IPS-20b (cell line): ENCODE data around the gene FES.
"Not testable (repeated sequence)": the region's sequence is repeated elsewhere in the genome, so short reads cannot be mapped to it uniquely, and the experiment has no call there.

Experiments
- H3K27ac ChIP-seq: one replicate; pipeline ENCODE4 v1.5.1; 2013; ENCODE audit warnings: low read length
- H3K27me3 ChIP-seq: 2 replicates; pipeline ENCODE4 v1.6.1; 2013; ENCODE audit warnings: mild to moderate bottlenecking, low read length, inconsistent platforms; ENCODE audit not compliant: insufficient read depth
- H3K36me3 ChIP-seq: 2 replicates; pipeline ENCODE4 v1.6.1; 2013; ENCODE audit warnings: low read depth, mild to moderate bottlenecking, inconsistent platforms, low read length, moderate library complexity; ENCODE audit not compliant: insufficient read depth
- H3K4me1 ChIP-seq: 2 replicates; pipeline ENCODE4 v1.6.1; 2013; ENCODE audit warnings: mild to moderate bottlenecking, control low read depth, inconsistent platforms, low read length, moderate library complexity; ENCODE audit not compliant: insufficient read depth
- H3K4me3 ChIP-seq: 2 replicates; pipeline ENCODE4 v1.5.1; 2013; ENCODE audit warnings: mild to moderate bottlenecking, low read length, inconsistent platforms
- H3K9ac ChIP-seq: 2 replicates; pipeline ENCODE4 v1.6.1; 2013; ENCODE audit warnings: low read depth, mild to moderate bottlenecking, inconsistent platforms, low read length, moderate library complexity
- H3K9me3 ChIP-seq: 2 replicates; pipeline ENCODE4 v1.6.1; 2013; ENCODE audit warnings: mild to moderate bottlenecking, low read depth, low read length, inconsistent platforms; ENCODE audit not compliant: insufficient read depth

Gene FES

DNA sequence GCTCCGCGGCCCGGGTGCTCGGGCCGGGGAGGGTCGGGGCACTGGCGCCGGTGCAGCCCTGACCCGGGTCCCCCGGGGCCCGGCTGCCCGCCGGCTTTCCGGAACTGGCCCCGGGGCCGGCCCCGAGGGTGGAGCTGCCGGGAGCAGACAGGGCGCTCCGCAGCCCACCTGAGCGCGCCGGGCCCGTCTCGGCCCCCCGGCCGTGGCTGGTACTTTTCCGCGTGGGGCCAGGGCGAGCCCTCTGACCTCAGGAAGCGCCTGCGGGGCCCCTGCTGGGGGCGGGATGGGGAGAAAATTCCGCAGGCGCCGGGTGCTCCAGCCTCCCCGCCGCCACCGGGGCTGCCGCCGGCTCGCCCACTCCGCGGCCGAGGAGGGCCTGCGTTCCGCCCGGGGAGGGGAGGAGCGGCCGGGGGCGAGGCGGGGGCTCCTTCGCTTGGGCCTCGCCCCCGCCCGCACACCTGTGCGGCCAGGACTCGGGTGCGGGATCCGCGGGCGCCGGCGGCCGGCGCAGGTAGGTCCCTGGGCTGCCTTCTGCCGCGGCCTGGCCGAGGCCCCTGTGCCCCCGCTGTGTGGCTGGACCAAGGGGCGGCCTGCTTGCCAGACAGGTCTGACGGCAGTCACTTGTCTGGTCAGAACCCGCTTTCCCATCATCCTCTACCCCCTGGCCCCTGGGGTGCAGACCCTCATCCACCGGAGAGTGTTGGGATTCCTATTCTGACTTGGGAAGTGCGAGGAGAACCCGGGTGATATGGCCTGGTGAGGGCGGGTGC lies 12.4 kb upstream of the FES start:
- no peaks in the 10 kb centered on the region for H3K9me3 ChIP-seq
- H3K27me3 ChIP-seq = no peaks in the 10 kb centered on the region
- H3K36me3 ChIP-seq = peaks cover 4% of the 10 kb centered on the region; the same call in 1 of the 2 replicates
- H3K27ac ChIP-seq = no peak overlapping the region
- H3K4me3 ChIP-seq = peak overlapping the region; percentile 70
- H3K9ac ChIP-seq = no peak overlapping the region
- H3K4me1 ChIP-seq = peaks cover 40% of the 10 kb centered on the region

DNA sequence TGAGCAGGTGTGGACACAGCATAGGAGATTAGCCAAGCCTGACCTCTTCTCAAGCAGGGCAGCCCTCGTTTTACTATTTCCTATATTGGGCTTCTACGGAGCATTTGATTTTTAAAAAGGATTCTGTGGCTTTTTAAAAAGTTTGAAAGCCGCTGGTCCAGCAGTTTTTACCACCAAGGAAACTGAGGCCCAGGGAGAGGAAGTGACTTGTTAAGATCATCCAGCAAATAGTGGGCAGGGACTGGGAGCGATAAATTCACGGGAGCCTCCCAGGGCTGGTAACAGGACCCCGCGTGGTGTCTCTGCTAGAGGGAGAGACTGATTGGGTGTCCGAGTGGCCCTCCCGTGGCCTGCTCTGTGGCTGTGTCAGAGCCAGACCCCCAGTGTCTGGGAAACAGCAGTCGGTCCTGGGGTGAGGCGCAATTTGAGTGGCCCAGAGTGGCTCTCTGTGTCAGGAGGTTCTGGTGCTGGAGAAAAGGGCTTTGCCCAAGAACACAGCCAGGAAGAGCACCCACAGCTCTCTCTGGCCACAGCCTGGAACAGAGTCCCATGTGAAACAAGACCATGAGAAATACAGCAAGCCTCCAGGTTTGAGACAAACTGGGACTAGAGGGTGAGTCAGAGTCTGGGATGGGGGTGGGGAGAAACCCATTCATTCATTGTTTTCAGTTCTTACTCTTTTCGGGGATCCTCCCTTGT lies 11.7 kb upstream of the FES start:
- Histone ChIP-seq H3K27me3 (no peaks in the 10 kb centered on the region), H3K9ac (no peak overlapping the region), H3K9me3 (no peaks in the 10 kb centered on the region), H3K4me3 (peak overlapping the region; percentile 70), H3K4me1 (peaks cover 40% of the 10 kb centered on the region), H3K27ac (no peak overlapping the region), H3K36me3 (peaks cover 10% of the 10 kb centered on the region; the same call in 1 of the 2 replicates)

DNA sequence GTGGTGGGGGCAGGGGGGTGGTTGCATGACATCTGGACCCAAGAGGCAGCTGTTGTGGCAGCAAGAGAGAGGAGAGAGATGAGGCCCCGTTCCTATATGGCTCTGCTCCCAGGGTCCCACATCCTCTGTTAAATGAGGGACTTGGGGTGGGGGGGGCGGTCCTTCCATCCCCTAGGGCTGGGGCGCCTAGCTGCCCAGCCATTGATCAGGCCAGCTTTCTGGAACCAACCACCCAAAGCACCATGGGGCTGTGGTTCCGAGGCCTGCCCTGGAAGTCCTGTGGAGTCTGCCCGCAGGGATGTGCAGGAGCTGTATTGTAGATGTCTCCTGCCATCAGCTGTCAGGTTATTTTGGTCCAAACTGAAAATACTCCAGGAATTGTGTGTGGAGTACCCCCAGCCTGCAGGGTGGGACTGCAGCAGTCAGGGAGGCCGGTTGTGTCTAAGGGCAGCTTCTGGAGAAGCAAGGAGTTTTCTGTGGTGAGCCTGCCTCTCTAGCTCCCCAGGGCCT lies 10.8 kb upstream of the FES start:
- H3K27me3 ChIP-seq = no peaks in the 10 kb centered on the region
- H3K4me1 ChIP-seq = peaks cover 36% of the 10 kb centered on the region
- no peak overlapping the region for H3K27ac ChIP-seq
- H3K4me3 ChIP-seq = 0 out of 2 replicates have a peak overlapping the region, but pooled peaks have one; percentile 5
- H3K9ac ChIP-seq = peak overlapping the region; percentile 1; the same call in 1 of the 2 replicates
- peaks cover 14% of the 10 kb centered on the region; the same call in 1 of the 2 replicates for H3K36me3 ChIP-seq
- H3K9me3 ChIP-seq = no peaks in the 10 kb centered on the region

DNA sequence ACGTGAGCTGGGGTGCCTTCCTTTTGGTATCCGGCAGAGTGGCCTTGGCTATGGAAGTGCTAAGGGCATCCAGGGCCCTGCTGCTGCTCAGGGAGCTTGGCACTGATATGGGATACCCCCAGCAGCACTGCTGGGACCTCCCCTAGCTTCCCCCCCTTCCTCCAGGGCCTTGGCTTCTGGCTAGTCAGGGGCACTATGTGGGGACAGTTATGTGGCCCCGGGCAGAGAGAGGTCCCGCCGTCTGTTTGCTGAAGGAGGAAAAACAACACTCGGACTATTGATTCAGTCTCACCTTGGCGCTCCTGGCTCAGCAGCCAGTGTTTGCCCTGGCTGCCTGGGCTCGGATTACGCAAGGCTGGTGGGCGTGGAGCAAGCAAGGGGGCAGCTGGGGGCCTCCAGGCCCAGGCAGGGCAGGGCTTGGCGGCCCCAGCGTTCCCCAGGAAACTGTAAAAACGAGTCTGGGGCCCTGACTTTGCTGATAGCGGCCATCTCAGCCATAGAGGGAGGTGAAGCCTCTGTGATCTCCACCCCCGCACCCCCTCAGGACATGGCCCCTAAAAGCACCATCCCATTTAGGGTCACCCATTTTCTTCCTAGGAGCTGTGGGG lies 10.2 kb upstream of the FES start:
- H3K27ac ChIP-seq = no peak overlapping the region

DNA sequence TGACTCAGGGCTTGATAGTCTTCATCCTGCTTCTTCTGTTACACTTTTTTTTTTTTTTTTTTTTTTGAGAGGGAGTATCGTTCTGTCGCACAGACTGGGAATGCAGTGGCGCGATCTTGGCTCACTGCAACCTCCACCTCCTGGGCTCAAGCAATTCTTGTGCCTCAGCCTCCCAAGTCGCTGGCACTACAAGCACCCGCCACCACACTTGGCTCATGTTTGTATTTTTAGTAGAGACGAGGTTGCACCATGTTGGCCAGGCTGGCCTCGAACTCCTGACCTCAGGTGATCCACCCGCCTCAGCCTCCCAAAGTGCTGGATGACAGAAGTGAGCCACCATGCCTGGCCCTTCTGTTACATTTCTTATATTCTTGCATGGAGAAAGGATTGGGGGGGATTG lies 9.3 kb upstream of the FES start:
- H3K4me3 ChIP-seq, H3K27me3 ChIP-seq, H3K9ac ChIP-seq, H3K27ac ChIP-seq, H3K9me3 ChIP-seq: not testable (repeated sequence)
- H3K36me3 ChIP-seq = peaks cover 28% of the 10 kb centered on the region
- H3K4me1 ChIP-seq = peaks cover 22% of the 10 kb centered on the region

More for the DNA sequence above, 10.2 kb upstream of the FES start:
- peaks cover 19% of the 10 kb centered on the region for H3K36me3 ChIP-seq
- H3K9ac ChIP-seq = peak overlapping the region; percentile 1; the same call in 1 of the 2 replicates
- no peaks in the 10 kb centered on the region for H3K27me3 ChIP-seq
- 0 out of 2 replicates have a peak overlapping the region, but pooled peaks have one; percentile 5 for H3K4me3 ChIP-seq
- peaks cover 31% of the 10 kb centered on the region for H3K4me1 ChIP-seq
- H3K9me3 ChIP-seq = no peaks in the 10 kb centered on the region

DNA sequence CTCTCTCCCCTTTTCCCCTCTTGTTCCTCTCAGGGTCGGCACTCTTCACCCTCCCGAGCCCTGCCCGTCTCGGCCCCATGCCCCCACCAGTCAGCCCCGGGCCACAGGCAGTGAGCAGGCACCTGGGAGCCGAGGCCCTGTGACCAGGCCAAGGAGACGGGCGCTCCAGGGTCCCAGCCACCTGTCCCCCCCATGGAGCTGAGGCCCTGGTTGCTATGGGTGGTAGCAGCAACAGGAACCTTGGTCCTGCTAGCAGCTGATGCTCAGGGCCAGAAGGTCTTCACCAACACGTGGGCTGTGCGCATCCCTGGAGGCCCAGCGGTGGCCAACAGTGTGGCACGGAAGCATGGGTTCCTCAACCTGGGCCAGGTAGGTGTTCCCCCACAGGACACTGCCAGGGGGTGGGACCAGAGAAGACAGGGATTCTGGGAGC lies 8.7 kb upstream of the FES start:
- H3K4me1 ChIP-seq = peaks cover 19% of the 10 kb centered on the region
- peaks cover 34% of the 10 kb centered on the region for H3K36me3 ChIP-seq
- H3K9ac ChIP-seq = no peak overlapping the region
- H3K27me3 ChIP-seq = no peaks in the 10 kb centered on the region
- no peaks in the 10 kb centered on the region for H3K9me3 ChIP-seq
- H3K4me3 ChIP-seq = no peak overlapping the region
- H3K27ac ChIP-seq = no peak overlapping the region

DNA sequence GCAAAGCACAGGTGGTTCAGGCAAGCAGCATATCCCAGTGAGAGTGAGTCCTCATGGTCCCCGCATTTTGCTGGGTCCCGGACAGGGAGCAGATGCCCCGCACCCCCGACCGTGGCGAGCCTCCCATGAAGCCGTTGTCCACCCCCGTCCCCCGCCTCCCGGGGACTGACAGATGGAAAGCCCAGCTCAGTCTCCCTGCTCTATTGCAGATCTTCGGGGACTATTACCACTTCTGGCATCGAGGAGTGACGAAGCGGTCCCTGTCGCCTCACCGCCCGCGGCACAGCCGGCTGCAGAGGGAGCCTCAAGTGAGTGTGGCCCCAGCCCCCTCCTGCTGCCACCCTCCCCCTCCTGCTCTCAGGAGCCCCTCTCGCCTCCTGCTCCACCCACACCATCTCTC lies 8.3 kb upstream of the FES start:
- Histone ChIP-seq H3K27ac (no peak overlapping the region), H3K9me3 (no peaks in the 10 kb centered on the region), H3K36me3 (peaks cover 38% of the 10 kb centered on the region), H3K4me3 (no peak overlapping the region), H3K9ac (no peak overlapping the region), H3K27me3 (no peaks in the 10 kb centered on the region), H3K4me1 (peaks cover 19% of the 10 kb centered on the region)

DNA sequence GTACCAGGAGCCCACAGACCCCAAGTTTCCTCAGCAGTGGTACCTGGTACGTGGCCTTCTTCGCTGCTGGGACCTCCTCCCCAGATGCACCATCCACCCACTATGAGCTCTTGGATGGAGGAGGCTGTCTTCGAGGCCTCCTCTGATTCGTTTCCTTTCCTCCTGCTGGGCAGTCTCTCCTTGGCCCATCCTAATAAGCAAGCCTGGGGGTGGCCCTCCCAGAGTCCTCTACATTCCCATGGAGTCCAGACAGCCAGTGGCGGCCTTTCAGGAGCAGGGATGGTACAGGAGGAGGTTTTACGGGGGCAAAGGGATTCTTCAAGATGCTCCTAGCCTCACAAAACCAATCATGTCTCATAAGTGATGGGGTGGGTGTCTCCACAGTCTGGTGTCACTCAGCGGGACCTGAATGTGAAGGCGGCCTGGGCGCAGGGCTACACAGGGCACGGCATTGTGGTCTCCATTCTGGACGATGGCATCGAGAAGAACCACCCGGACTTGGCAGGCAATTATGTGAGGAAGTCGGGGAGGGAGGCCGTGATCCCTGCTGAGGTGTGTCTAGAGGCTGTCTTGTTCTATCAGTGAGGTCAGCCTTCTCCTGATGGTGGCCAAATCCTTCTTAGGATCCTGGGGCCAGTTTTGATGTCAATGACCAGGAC lies 7.7 kb upstream of the FES start:
- peaks cover 19% of the 10 kb centered on the region for H3K4me1 ChIP-seq
- peaks cover 38% of the 10 kb centered on the region for H3K36me3 ChIP-seq

DNA sequence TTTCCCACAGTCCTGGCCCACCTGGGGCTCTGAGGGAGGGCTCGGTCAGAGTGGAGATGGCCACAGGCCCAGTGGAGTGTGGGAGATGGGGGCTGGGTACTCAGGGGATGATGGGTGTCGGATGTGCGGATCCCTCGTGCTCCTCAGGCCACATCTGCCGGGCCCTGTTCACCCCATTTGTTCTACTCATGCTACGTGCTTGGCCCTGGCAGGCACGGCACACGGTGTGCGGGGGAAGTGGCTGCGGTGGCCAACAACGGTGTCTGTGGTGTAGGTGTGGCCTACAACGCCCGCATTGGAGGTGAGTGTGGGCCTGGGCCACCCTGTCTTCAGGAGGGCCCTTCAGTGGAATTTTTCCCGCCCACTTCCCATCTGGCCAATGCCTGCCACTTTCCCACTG lies 7.0 kb upstream of the FES start:
- no peak overlapping the region for H3K9ac ChIP-seq
- no peaks in the 10 kb centered on the region for H3K9me3 ChIP-seq
- peaks cover 18% of the 10 kb centered on the region for H3K4me1 ChIP-seq
- H3K27ac ChIP-seq = no peak overlapping the region
- no peaks in the 10 kb centered on the region for H3K27me3 ChIP-seq
- no peak overlapping the region for H3K4me3 ChIP-seq
- H3K36me3 ChIP-seq = peaks cover 38% of the 10 kb centered on the region

More for the DNA sequence above, 7.7 kb upstream of the FES start:
- Histone ChIP-seq H3K9me3 (no peaks in the 10 kb centered on the region), H3K27me3 (no peaks in the 10 kb centered on the region), H3K4me3 (no peak overlapping the region), H3K27ac (no peak overlapping the region), H3K9ac (no peak overlapping the region)

DNA sequence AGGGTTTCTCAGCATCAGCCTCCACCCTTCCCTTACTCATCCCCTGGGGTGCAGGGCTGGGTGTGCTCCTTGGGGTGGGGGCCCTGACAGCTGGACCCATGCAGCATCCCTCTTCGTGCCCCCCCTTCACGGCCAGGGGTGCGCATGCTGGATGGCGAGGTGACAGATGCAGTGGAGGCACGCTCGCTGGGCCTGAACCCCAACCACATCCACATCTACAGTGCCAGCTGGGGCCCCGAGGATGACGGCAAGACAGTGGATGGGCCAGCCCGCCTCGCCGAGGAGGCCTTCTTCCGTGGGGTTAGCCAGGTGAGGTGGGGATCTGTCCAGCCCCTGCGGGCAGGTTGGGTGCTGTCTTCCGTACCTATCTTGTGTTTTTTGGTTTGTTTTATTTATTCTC lies 6.3 kb upstream of the FES start:
- Histone ChIP-seq H3K9ac (no peak overlapping the region), H3K4me3 (no peak overlapping the region), H3K36me3 (peaks cover 38% of the 10 kb centered on the region), H3K4me1 (peaks cover 11% of the 10 kb centered on the region), H3K27me3 (no peaks in the 10 kb centered on the region), H3K9me3 (no peaks in the 10 kb centered on the region), H3K27ac (no peak overlapping the region)

DNA sequence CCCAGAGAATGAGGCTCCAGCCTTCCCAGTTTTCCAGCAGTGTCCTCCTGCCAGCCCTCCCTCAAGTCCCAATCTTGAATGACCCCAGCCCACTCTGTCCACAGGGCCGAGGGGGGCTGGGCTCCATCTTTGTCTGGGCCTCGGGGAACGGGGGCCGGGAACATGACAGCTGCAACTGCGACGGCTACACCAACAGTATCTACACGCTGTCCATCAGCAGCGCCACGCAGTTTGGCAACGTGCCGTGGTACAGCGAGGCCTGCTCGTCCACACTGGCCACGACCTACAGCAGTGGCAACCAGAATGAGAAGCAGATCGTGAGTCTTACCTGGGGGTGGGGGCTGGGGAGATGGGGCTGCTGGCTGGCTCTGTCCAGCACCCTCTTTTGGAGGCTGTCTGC lies 5.6 kb upstream of the FES start:
- Histone ChIP-seq H3K9ac (no peak overlapping the region), H3K36me3 (peaks cover 38% of the 10 kb centered on the region), H3K9me3 (no peaks in the 10 kb centered on the region), H3K27ac (no peak overlapping the region), H3K4me3 (no peak overlapping the region), H3K27me3 (no peaks in the 10 kb centered on the region), H3K4me1 (peaks cover 10% of the 10 kb centered on the region; the same call in 1 of the 2 replicates)
